HPDE6-E6E7 (cell line): ENCODE results near the gene KCNH1.

Experiments used
- DNase-seq: peaks from one replicate; pipeline ENCODE4 v3.0.0; 2011; ENCODE audit warnings: missing footprints; ENCODE audit errors: extremely low spot score

KCNH1 gene

GRCh38 chr1:210755991-210756659 is 377.8 kb downstream of the KCNH1 start:
- no peak for DNase-seq

- DNase-seq = no peak
These were observed 378.9 kb downstream of the KCNH1 start for GRCh38 chr1:210754878-210755665.

- DNase-seq = no peak
These were observed 382.0 kb downstream of the KCNH1 start for GRCh38 chr1:210751911-210752310.

- DNase-seq = no peak
These were observed 383.5 kb downstream of the KCNH1 start for GRCh38 chr1:210750468-210750867.

GRCh38 chr1:210748796-210749195 is 385.2 kb downstream of the KCNH1 start:
- DNase-seq = no peak

GRCh38 chr1:210747890-210748289 is 386.1 kb downstream of the KCNH1 start:
- no peak for DNase-seq

GRCh38 chr1:210747112-210747511 is 386.8 kb downstream of the KCNH1 start:
- DNase-seq = no peak

GRCh38 chr1:210746024-210746731 is 387.8 kb downstream of the KCNH1 start:
- no peak for DNase-seq

GRCh38 chr1:210743038-210743437 is 390.9 kb downstream of the KCNH1 start:
- DNase-seq = no peak

- no peak for DNase-seq
These were observed 392.4 kb downstream of the KCNH1 start for GRCh38 chr1:210741564-210741963.

- no peak for DNase-seq
These were observed 394.3 kb downstream of the KCNH1 start for GRCh38 chr1:210739627-210740026.

GRCh38 chr1:210738256-210738655 is 395.7 kb downstream of the KCNH1 start:
- DNase-seq = no peak

GRCh38 chr1:210736713-210737112 is 397.2 kb downstream of the KCNH1 start:
- DNase-seq = no peak

GRCh38 chr1:210731597-210731996 is 402.4 kb downstream of the KCNH1 start:
- no peak for DNase-seq

- no peak for DNase-seq
These were observed 402.8 kb downstream of the KCNH1 start for GRCh38 chr1:210731193-210731592.

GRCh38 chr1:210730023-210730422 is 403.9 kb downstream of the KCNH1 start:
- no peak for DNase-seq

- DNase-seq = no peak
These were observed 405.4 kb downstream of the KCNH1 start for GRCh38 chr1:210728437-210729149.

GRCh38 chr1:210727709-210728108 is 406.2 kb downstream of the KCNH1 start:
- DNase-seq = no peak

- no peak for DNase-seq
These were observed 407.3 kb downstream of the KCNH1 start for GRCh38 chr1:210726621-210727020.

- no peak for DNase-seq
These were observed 409.2 kb downstream of the KCNH1 start for GRCh38 chr1:210724768-210725167.

GRCh38 chr1:210723646-210724045 is 410.3 kb downstream of the KCNH1 start:
- no peak for DNase-seq
